ENCODE data around the gene CAVIN3. TPM values are rescaled to one million over a fixed set of nuclear protein-coding genes. Genes with fewer than 3 reads are reported as not detected.

Gene CAVIN3
- total and polyA plus RNA-seq, 8 donors = 12.8 to 166 (median 54.2) TPM

DNA sequence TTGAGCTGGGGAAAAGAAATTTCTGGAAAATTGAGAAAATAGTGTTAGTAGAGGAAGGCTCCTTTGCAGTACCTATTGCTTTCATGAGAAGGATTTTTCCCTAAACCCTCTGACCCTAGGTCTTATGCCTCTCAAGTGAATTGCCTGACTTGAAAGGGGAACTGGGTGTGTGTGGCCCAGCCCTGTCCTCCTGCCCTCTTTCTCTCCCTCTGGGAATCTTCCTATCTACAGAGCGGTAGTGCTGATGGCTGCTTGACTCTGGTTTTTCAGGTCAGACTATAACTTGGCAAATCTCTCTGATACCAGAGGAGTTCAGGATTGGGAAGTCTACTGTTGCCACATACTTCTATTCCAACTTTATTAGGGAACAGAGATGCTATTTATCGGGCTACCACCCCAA, 19.2 kb downstream of the CAVIN3 start:
- no peak for DNase-seq
- intact Hi-C loops (cut with DNase I; ENCODE audit: low total_unique reads) = no loop called here
- no peaks in the 10 kb centered on the region for H3K36me3 ChIP-seq
- H3K4me1 ChIP-seq = no peaks in the 10 kb centered on the region
- H3K9me3 ChIP-seq = no peaks in the 10 kb centered on the region
- 78 to 92% (median 89%) methylated on average over 2 of the region's 2 CpGs for WGBS, 5 donors
- H3K4me3 ChIP-seq = no peak overlapping the region
- TF ChIP-seq CTCF (IDR thresholded peaks at IDR 0.05) = no peak
- no peak for TF ChIP-seq POLR2A (IDR thresholded peaks at IDR 0.05)
- no peak for TF ChIP-seq EP300 (IDR thresholded peaks at IDR 0.05)
- TF ChIP-seq POLR2AphosphoS5 (IDR thresholded peaks at IDR 0.05) = no peak
- H3K27me3 ChIP-seq = peaks cover 0 to 4% (median 0%) of the 10 kb centered on the region in 3 donors
- H3K27ac ChIP-seq = no peak overlapping the region

DNA sequence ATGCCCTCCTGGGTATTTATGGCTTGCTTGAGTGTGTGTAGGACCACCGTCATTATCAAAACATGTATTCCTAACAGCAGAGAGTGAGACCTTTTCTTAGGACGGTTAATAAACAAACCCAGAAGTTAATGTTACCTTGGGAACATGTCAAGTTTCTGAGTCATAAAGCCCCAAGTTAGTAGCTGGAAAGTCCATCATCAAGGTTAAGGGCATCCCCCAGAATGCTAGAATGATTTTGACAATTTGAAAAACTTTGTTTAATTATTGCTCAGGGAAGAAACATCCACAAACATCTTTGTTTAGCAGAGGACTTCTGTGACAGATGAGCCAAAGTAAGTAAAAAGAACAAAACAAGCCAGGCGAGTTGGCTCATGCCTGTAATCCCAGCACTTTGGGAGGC, 20.0 kb downstream of the CAVIN3 start:
- no peak overlapping the region for H3K4me3 ChIP-seq
- DNase-seq = no peak
- TF ChIP-seq POLR2AphosphoS5 (IDR thresholded peaks at IDR 0.05) (no peak), POLR2A (IDR thresholded peaks at IDR 0.05) (no peak), EP300 (IDR thresholded peaks at IDR 0.05) (no peak), CTCF (IDR thresholded peaks at IDR 0.05) (no peak)

DNA sequence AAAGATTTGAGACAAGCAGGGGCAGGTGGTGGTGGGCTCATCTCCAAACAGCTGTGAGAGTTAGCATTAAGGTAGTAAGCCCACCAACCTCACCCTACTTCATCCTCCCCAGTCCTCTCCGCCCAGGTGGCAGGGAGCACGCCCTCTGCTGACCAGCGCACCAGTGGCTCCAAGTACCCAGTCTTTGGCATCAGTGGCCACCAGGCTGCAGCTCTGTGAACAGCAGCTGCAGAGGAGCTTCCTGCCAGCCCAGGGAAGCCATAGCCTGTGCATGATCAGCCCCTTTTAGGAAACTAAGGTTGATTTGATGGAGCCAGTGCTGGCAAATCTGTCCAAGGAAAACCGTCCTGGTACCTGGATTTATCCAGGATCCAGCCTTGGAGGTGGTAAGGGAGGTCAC, 21.7 kb downstream of the CAVIN3 start:
- WGBS, 5 donors = 20 to 40% (median 26%) methylated on average over 4 of the region's 4 CpGs
- Histone ChIP-seq H3K4me3 (no peak overlapping the region), H3K9me3 (no peaks in the 10 kb centered on the region), H3K4me1 (no peaks in the 10 kb centered on the region), H3K27ac (no peak overlapping the region), H3K27me3 (no peaks in the 10 kb centered on the region), H3K36me3 (no peaks in the 10 kb centered on the region)
- TF ChIP-seq POLR2AphosphoS5 (IDR thresholded peaks at IDR 0.05) (peak in 1 of 3 donors; percentile 28), POLR2A (IDR thresholded peaks at IDR 0.05) (no peak), CTCF (IDR thresholded peaks at IDR 0.05) (peak in 5 of 7 experiments; percentile 68 to 97 (median 82)), EP300 (IDR thresholded peaks at IDR 0.05) (no peak)
- peak; percentile 72 to 82 for DNase-seq
- intact Hi-C loops (cut with DNase I; ENCODE audit: low total_unique reads) = no loop called here

More for the DNA sequence above, 20.0 kb downstream of the CAVIN3 start:
- no peak overlapping the region for H3K27ac ChIP-seq
- no peaks in the 10 kb centered on the region for H3K9me3 ChIP-seq
- 60 to 73% (median 65%) methylated on average over 3 of the region's 3 CpGs for WGBS, 5 donors
- no peaks in the 10 kb centered on the region for H3K4me1 ChIP-seq
- peaks cover 0 to 4% (median 0%) of the 10 kb centered on the region in 3 donors for H3K27me3 ChIP-seq
- no peaks in the 10 kb centered on the region for H3K36me3 ChIP-seq
- intact Hi-C loops (cut with DNase I; ENCODE audit: low total_unique reads) = no loop called here

DNA sequence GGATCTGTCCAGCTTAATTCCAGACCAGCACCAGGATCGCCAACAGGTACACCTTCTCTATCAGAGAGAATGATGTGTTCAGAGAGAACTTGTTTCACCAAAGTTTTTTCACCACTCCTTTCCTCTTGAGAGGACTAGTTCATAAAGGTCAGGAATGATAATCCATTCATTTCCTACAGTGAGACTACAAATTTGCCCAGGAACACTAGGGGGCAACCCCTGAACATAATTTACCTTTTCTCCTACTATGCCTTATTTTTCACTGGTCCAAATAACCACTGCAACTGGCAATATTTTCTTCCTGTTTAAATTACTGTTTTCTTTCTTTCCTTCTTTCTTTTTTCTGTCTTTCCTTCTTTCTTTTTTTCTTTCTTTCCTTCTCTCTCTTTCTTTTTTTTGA, 22.5 kb downstream of the CAVIN3 start:
- Histone ChIP-seq H3K27ac (no peak overlapping the region), H3K4me3 (no peak overlapping the region), H3K4me1 (no peaks in the 10 kb centered on the region), H3K36me3 (no peaks in the 10 kb centered on the region), H3K9me3 (no peaks in the 10 kb centered on the region), H3K27me3 (no peaks in the 10 kb centered on the region)
- no peak for TF ChIP-seq POLR2A (IDR thresholded peaks at IDR 0.05)
- no peak for TF ChIP-seq EP300 (IDR thresholded peaks at IDR 0.05)
- TF ChIP-seq CTCF (IDR thresholded peaks at IDR 0.05) = peak in 1 of 7 experiments; percentile 21
- no peak for TF ChIP-seq POLR2AphosphoS5 (IDR thresholded peaks at IDR 0.05)
- intact Hi-C loops (cut with DNase I; ENCODE audit: low total_unique reads) = no loop called here
- DNase-seq = peak in 1 of 2 donors; percentile 32
- WGBS, 5 donors = 61 to 84% (median 69%) methylated on average over 1 of the region's 1 CpG

All from stomach (tissue), 9 donors.